ENCODE data around the gene SREK1. TPM values are rescaled to one million over a fixed set of nuclear protein-coding genes. Genes with fewer than 3 reads are reported as not detected.

The SREK1 gene
- total RNA-seq = 100 to 1,000 TPM in 3 of 4 donors, 10 to 100 TPM in 1; 63.0 to 118 (median 102) TPM

- WGBS, 2 donors = 1% methylated on average over 46 to 84 of the region's 86 CpGs
- H3K27me3 ChIP-seq = no peaks in the 10 kb centered on the region
- TF ChIP-seq CTCF (IDR thresholded peaks at IDR 0.05) (no peak), EP300 (IDR thresholded peaks at IDR 0.05) (peak; percentile 55 to 93), POLR2A (IDR thresholded peaks at IDR 0.05) (peak; percentile 71 to 83)
- peak within 1 kb of the TSS; percentile 54 to 91 (median 84) for H3K4me3 ChIP-seq
- H3K36me3 ChIP-seq = no peaks in the 10 kb centered on the region
- DNase-seq (ENCODE audit: low spot score in 2 of 2) = peak; percentile 86 to 90
- H3K27ac ChIP-seq = peak within 1 kb of the TSS; percentile 98 to 100 (median 98)
- H3K4me1 ChIP-seq = peaks cover 0 to 44% (median 22%) of the 10 kb centered on the region in 4 donors
- no peaks in the 10 kb centered on the region for H3K9me3 ChIP-seq
Measured at GRCh38 chr5:66144074-66144833, at the start of gene SREK1. Gene SREK1 (plus strand): TSS chr5:66144300. CDS start chr5:66144377, 77 bp downstream.

- H3K27me3 ChIP-seq = no peaks in the 10 kb centered on the region
- H3K4me1 ChIP-seq = no peaks in the 10 kb centered on the region
- DNase-seq (ENCODE audit: low spot score in 2 of 2) = no peak
- H3K36me3 ChIP-seq = no peaks in the 10 kb centered on the region
- 96 to 100% methylated on average over 2 of the region's 2 CpGs for WGBS, 2 donors
- no peak overlapping the region for H3K27ac ChIP-seq
- H3K9me3 ChIP-seq = peaks cover 0 to 75% (median 13%) of the 10 kb centered on the region in 4 donors
- H3K4me3 ChIP-seq = no peak overlapping the region
- TF ChIP-seq POLR2A (IDR thresholded peaks at IDR 0.05) (no peak), EP300 (IDR thresholded peaks at IDR 0.05) (no peak), CTCF (IDR thresholded peaks at IDR 0.05) (no peak)
Measured at GRCh38 chr5:66100851-66101250, 43.2 kb upstream of the SREK1 start.

GRCh38 chr5:66113160-66113559, 30.9 kb upstream of the SREK1 start:
- no peaks in the 10 kb centered on the region for H3K36me3 ChIP-seq
- no peaks in the 10 kb centered on the region for H3K4me1 ChIP-seq
- H3K9me3 ChIP-seq = peaks cover 0 to 45% (median 5%) of the 10 kb centered on the region in 4 donors
- no peak for TF ChIP-seq POLR2A (IDR thresholded peaks at IDR 0.05)
- no peak for TF ChIP-seq CTCF (IDR thresholded peaks at IDR 0.05)
- TF ChIP-seq EP300 (IDR thresholded peaks at IDR 0.05) = no peak
- no peaks in the 10 kb centered on the region for H3K27me3 ChIP-seq
- DNase-seq (ENCODE audit: low spot score in 2 of 2) = no peak
- WGBS, 2 donors = 86 to 94% methylated on average over 2 of the region's 2 CpGs
- H3K4me3 ChIP-seq = no peak overlapping the region
- H3K27ac ChIP-seq = no peak overlapping the region

GRCh38 chr5:66118304-66118703, 25.8 kb upstream of the SREK1 start:
- no peaks in the 10 kb centered on the region for H3K4me1 ChIP-seq
- no peak for DNase-seq (ENCODE audit: low spot score in 2 of 2)
- H3K36me3 ChIP-seq = no peaks in the 10 kb centered on the region
- H3K27ac ChIP-seq = no peak overlapping the region
- H3K4me3 ChIP-seq = no peak overlapping the region
- no peak for TF ChIP-seq POLR2A (IDR thresholded peaks at IDR 0.05)
- no peak for TF ChIP-seq CTCF (IDR thresholded peaks at IDR 0.05)
- TF ChIP-seq EP300 (IDR thresholded peaks at IDR 0.05) = no peak
- no peaks in the 10 kb centered on the region for H3K27me3 ChIP-seq
- peaks cover 0 to 7% (median 1%) of the 10 kb centered on the region in 4 donors for H3K9me3 ChIP-seq
- 87% methylated on average over 4 of the region's 4 CpGs for WGBS, 2 donors

GRCh38 chr5:66122379-66123034, 21.6 kb upstream of the SREK1 start:
- Histone ChIP-seq H3K4me1 (no peaks in the 10 kb centered on the region), H3K27me3 (no peaks in the 10 kb centered on the region), H3K9me3 (no peaks in the 10 kb centered on the region), H3K27ac (no peak overlapping the region), H3K36me3 (no peaks in the 10 kb centered on the region), H3K4me3 (no peak overlapping the region)
- no peak for TF ChIP-seq CTCF (IDR thresholded peaks at IDR 0.05)
- DNase-seq (ENCODE audit: low spot score in 2 of 2) = no peak
- WGBS, 2 donors = 83 to 89% methylated on average over 2 of the region's 2 CpGs

Measured in tibial nerve (tissue), 4 donors.